GM12865 (cell line): Measurements from ENCODE around the gene PCNX1.
"Not testable (repeated sequence)": the region's sequence is repeated elsewhere in the genome, so short reads cannot be mapped to it uniquely, and the experiment has no call there.

Source experiments
- DNase-seq: peaks from one replicate; pipeline ENCODE4 v3.0.0; 2010; ENCODE audit warnings: low read depth
- H3K4me3 ChIP-seq: 2 replicates; pipeline ENCODE4 v1.5.1; 2011; ENCODE audit warnings: mild to moderate bottlenecking, low read depth, low read length, control low read depth
- CTCF ChIP-seq: IDR thresholded peaks from 2 replicates; pipeline ENCODE4 v1.5.1; 2011; ENCODE audit warnings: low read length, control low read depth, low read depth, inconsistent platforms; ENCODE audit not compliant: insufficient read depth; ENCODE audit errors: missing control alignments

PCNX1 gene

GRCh38 chr14:70934084-70934483 is 26.8 kb downstream of the PCNX1 start:
- no peak overlapping the region; the same call in 1 of the 2 replicates for H3K4me3 ChIP-seq
- no peak for DNase-seq
- TF ChIP-seq CTCF: no peak

- DNase-seq: peak; percentile 55
- TF ChIP-seq CTCF: no peak
- H3K4me3 ChIP-seq: peak overlapping the region; percentile 24
Measured at GRCh38 chr14:70934502-70935134, 27.4 kb downstream of the PCNX1 start.

GRCh38 chr14:70935135-70935534 is 27.9 kb downstream of the PCNX1 start:
- peak overlapping the region; percentile 24; the same call in 1 of the 2 replicates for H3K4me3 ChIP-seq
- no peak for DNase-seq
- TF ChIP-seq CTCF: no peak

- DNase-seq, H3K4me3 ChIP-seq: not testable (repeated sequence)
Measured at GRCh38 chr14:70939693-70940092, 32.4 kb downstream of the PCNX1 start.

- not testable (repeated sequence) for H3K4me3 ChIP-seq, DNase-seq
Measured at GRCh38 chr14:70941637-70942341, 34.5 kb downstream of the PCNX1 start.

GRCh38 chr14:70942342-70942706 is 35.1 kb downstream of the PCNX1 start:
- no peak for DNase-seq
- no peak for TF ChIP-seq CTCF
- no peak overlapping the region for H3K4me3 ChIP-seq

- not testable (repeated sequence) for DNase-seq, H3K4me3 ChIP-seq
Measured at GRCh38 chr14:70942721-70943120, 35.5 kb downstream of the PCNX1 start.

GRCh38 chr14:70943838-70944237 is 36.6 kb downstream of the PCNX1 start:
- no peak for DNase-seq
- H3K4me3 ChIP-seq: no peak overlapping the region
- TF ChIP-seq CTCF: no peak

- no peak overlapping the region for H3K4me3 ChIP-seq
- no peak for TF ChIP-seq CTCF
Measured at GRCh38 chr14:70947739-70948138, 40.5 kb downstream of the PCNX1 start.

More at GRCh38 chr14:70947739-70948138, 40.5 kb downstream of the PCNX1 start:
- DNase-seq: no peak
